ENCODE data around the gene SDK2. TPM values are rescaled to one million over a fixed set of nuclear protein-coding genes. Genes with fewer than 3 reads are reported as not detected.

Gene SDK2
- total RNA-seq, 1 donor from 2014 or later = 11.2 TPM

DNA sequence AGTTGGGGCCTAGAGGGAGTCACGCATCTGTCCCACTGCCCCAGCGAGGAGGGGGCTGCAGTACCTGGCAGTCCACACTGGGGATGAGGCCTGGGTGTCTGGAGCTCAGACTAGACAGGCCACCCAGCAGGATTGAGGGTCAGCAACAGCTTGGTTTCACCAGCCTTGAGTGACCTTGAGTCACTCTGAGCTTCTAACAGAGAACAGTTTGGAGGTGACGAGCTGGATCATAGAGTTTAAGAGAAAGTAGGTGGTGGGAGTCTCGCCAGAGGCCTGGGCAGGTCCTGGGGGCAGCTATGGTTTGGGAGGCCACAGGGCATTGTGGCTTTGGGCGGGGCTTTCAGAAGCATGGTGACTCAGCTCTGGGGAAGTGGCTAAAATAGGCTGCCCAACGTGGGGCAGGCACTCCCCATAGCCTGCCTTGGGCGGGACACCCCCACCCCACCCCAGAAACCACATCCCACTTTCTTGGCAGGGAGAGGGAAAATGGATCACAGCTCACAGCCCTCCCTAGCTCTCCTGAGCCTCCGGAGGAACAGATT is 352.9 kb downstream of the SDK2 start:
- DNase-seq (ENCODE audit: low read depth) = peak; percentile 89
- Histone ChIP-seq H3K9me3 (ENCODE audit: insufficient read depth, low read depth, low read length) (no peaks in the 10 kb centered on the region), H3K36me3 (ENCODE audit: insufficient read depth, low read length) (no peaks in the 10 kb centered on the region), H3K4me2 (ENCODE audit: low read length) (peak overlapping the region; percentile 83), H3K27ac (ENCODE audit: low read depth, low read length) (peak overlapping the region; percentile 94), H3K9ac (ENCODE audit: low read length) (peak overlapping the region; percentile 81), H2AFZ (ENCODE audit: low read depth, low read length) (no peak overlapping the region), H4K20me1 (ENCODE audit: insufficient read depth, low read length) (peaks cover 80% of the 10 kb centered on the region), H3K4me3 (ENCODE audit: insufficient read depth, low read depth, low read length) (peak overlapping the region; percentile 30), H3K4me1 (ENCODE audit: insufficient read depth, low read length) (peaks cover 66% of the 10 kb centered on the region), H3K79me2 (ENCODE audit: insufficient read depth, low read length) (peaks cover 81% of the 10 kb centered on the region), H3K27me3 (ENCODE audit: insufficient read depth, low read length) (no peaks in the 10 kb centered on the region)
- TF ChIP-seq, protein P1, sequence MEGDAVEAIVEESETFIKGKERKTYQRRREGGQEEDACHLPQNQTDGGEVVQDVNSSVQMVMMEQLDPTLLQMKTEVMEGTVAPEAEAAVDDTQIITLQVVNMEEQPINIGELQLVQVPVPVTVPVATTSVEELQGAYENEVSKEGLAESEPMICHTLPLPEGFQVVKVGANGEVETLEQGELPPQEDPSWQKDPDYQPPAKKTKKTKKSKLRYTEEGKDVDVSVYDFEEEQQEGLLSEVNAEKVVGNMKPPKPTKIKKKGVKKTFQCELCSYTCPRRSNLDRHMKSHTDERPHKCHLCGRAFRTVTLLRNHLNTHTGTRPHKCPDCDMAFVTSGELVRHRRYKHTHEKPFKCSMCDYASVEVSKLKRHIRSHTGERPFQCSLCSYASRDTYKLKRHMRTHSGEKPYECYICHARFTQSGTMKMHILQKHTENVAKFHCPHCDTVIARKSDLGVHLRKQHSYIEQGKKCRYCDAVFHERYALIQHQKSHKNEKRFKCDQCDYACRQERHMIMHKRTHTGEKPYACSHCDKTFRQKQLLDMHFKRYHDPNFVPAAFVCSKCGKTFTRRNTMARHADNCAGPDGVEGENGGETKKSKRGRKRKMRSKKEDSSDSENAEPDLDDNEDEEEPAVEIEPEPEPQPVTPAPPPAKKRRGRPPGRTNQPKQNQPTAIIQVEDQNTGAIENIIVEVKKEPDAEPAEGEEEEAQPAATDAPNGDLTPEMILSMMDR (IDR thresholded peaks at IDR 0.05; ENCODE audit: insufficient read depth, low read depth, low read length) = no peak
- no peak for TF ChIP-seq EZH2 (IDR thresholded peaks at IDR 0.05; ENCODE audit: insufficient read depth, low read length)
- peak overlapping the region; percentile 68 for H3K4me3 Mint-ChIP-seq (ENCODE audit: unreplicated experiment)
- FAIRE-seq = no peak
- H3K27me3 Mint-ChIP-seq (ENCODE audit: low read depth, unreplicated experiment) = peaks cover 3% of the 10 kb centered on the region
- H3K36me3 Mint-ChIP-seq (ENCODE audit: low read depth, unreplicated experiment) = peaks cover 4% of the 10 kb centered on the region
- H3K27ac Mint-ChIP-seq (ENCODE audit: unreplicated experiment) = peak overlapping the region; percentile 72
- H3K4me1 Mint-ChIP-seq (ENCODE audit: low read depth, unreplicated experiment) = peaks cover 36% of the 10 kb centered on the region
- no peaks in the 10 kb centered on the region for H3K9me3 Mint-ChIP-seq (ENCODE audit: unreplicated experiment)

DNA sequence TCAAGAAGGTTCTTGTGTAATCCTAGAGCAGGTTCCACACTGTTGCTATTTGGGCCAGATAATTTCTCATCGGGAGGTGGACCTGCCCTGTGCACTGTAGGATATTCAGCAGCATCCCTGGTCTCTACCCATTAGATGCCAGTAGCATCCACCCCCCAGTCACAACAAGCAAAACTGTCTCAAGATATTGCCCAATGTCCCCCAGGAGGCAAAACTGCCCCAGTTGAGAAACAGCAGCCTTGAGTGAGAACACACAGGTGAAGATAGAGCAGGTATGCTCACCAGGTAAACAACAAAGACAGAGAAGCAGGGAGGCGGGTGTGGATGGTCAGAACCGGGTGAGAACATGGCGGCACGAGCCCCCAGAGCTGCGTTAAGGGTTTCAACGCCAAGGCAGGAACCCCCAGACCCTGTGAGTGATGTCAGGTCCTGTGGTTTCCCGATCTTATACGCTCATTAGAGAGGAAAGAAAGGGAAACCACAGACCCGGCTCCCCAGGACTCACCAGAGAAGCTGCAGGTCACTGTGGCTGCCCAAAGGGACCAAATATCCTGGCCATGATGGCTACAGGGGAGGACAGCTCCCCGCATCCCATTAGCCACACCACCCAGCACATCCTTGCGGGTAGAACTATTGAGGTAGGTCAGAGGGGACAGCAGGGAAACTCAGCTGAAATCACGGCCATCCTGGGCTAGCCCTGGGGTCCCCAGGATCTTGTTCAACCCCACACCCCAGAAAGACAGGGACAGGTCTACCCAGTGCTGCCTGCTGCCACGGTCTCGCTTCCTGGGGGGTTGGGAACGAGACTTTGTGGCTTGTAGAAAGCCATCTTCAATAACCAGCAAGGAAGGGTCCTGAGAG is 353.6 kb downstream of the SDK2 start:
- Histone ChIP-seq H3K4me3 (ENCODE audit: insufficient read depth, low read depth, low read length) (no peak overlapping the region), H2AFZ (ENCODE audit: low read depth, low read length) (no peak overlapping the region), H3K36me3 (ENCODE audit: insufficient read depth, low read length) (no peaks in the 10 kb centered on the region), H3K27me3 (ENCODE audit: insufficient read depth, low read length) (no peaks in the 10 kb centered on the region), H3K4me1 (ENCODE audit: insufficient read depth, low read length) (peaks cover 71% of the 10 kb centered on the region), H3K27ac (ENCODE audit: low read depth, low read length) (peak overlapping the region; percentile 94), H3K9me3 (ENCODE audit: insufficient read depth, low read depth, low read length) (no peaks in the 10 kb centered on the region), H3K4me2 (ENCODE audit: low read length) (peak overlapping the region; percentile 83), H3K9ac (ENCODE audit: low read length) (peak overlapping the region; percentile 28), H4K20me1 (ENCODE audit: insufficient read depth, low read length) (peaks cover 86% of the 10 kb centered on the region), H3K79me2 (ENCODE audit: insufficient read depth, low read length) (peaks cover 83% of the 10 kb centered on the region)
- Mint-ChIP-seq H3K27me3 (ENCODE audit: low read depth, unreplicated experiment) (peaks cover 3% of the 10 kb centered on the region), H3K9me3 (ENCODE audit: unreplicated experiment) (no peaks in the 10 kb centered on the region), H3K27ac (ENCODE audit: unreplicated experiment) (peak overlapping the region; percentile 58), H3K4me1 (ENCODE audit: low read depth, unreplicated experiment) (peaks cover 39% of the 10 kb centered on the region), H3K36me3 (ENCODE audit: low read depth, unreplicated experiment) (peaks cover 6% of the 10 kb centered on the region), H3K4me3 (ENCODE audit: unreplicated experiment) (peak overlapping the region; percentile 25)
- DNase-seq (ENCODE audit: low read depth) = peak; percentile 16
- TF ChIP-seq, protein P1 (IDR thresholded peaks at IDR 0.05; ENCODE audit: insufficient read depth, low read depth, low read length) = no peak
- no peak for TF ChIP-seq EZH2 (IDR thresholded peaks at IDR 0.05; ENCODE audit: insufficient read depth, low read length)
- FAIRE-seq = no peak
